Activated naive CD4-positive, alpha-beta T cell (primary cell): ENCODE data around the gene SPEF2.

Experiments used
- DNase-seq, 4 experiments: peaks; one replicate each; lab custom pipeline; 2025; lab: John Stamatoyannopoulos, UW

The SPEF2 gene

DNA sequence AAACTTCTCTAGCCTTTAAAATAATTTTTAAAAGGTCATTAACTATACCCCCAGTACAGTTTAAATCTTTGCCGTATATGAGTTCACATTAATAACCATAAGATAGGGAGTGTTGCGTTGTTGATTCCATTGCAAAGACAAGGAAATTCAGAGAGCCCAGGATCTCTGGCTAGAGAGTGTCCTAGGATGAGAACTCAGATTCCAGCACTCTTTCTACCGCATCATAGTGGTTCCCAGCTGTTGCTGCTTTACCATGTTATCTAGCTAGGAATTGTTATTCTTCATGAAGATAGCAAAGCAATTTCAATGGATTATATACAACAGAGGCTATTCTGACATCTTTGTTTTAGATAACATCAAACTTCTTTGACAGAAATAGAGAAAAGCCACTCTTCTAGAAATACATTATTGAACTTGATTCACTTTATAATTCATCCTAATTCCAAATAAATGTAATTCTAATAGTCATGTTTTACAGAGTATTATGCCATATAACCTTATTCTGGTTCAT is 160.7 kb downstream of the SPEF2 start:
- no peak for DNase-seq

DNA sequence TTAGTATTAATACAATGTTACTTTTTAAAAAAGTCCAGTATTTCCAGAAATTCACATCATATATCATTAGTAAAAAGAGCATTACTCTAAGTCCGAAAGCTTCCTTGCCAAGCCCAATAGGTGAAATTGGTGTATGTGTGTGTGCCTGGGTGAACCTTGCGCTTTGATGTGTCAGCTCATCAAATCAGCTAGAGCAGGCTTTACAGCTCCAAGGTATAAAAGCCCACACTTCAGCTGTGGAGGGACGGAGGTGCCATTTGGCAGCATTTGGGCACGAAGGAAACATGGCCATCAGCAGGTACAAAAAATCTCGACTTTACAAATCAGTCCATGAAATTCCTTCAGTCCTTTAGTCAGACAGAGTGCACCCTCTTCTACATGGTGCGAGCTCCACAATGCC is 162.6 kb downstream of the SPEF2 start:
- DNase-seq: peak in 2 of 4 experiments; percentile 14 to 20

DNA sequence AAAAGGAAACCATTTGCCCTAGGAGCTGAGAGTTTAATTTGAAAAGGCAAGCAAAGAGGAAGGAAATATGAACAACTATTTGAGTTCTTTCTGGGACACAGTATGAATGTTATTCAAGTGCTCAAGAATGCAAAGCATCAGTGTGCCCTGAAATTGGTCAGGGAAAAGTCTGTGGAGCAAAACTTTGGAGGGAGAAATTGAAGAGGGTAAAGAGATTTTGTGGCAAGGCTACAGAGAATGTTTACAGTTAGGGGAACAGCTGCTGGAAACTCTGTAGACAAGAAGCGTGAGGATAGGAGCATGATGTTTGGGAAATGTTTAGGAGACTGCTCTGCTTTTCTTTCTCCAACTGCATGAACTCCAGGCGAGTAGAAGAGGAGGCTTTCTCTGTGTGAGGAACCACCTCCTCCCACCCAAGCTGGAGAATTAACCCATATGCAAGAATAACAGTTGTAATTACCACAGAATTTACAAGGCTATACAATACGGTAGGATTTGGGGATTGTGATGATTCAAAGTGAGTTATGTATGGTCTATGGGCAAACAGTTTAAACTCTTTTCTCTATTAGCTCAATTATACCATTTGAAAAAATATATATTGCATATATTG is 163.6 kb downstream of the SPEF2 start:
- DNase-seq: no peak

DNA sequence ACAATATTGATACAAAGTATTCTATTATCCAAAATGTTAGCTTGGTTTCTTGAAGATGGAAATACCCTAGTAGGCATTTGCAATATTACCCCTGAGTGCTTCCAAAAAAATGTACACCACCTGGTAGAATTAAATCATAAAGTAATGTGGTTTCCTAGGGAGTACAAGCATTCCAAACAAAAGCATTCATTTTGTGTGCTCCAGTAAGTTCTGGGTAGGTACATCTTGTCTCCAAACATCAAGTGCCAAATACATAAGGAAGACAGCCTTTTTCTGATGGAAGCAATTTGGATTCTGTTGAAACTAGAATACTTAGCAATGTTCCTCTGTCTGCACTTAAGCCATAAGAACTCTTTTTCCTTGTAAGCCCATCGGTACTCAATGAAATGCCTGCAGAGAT is 165.9 kb downstream of the SPEF2 start:
- no peak for DNase-seq

DNA sequence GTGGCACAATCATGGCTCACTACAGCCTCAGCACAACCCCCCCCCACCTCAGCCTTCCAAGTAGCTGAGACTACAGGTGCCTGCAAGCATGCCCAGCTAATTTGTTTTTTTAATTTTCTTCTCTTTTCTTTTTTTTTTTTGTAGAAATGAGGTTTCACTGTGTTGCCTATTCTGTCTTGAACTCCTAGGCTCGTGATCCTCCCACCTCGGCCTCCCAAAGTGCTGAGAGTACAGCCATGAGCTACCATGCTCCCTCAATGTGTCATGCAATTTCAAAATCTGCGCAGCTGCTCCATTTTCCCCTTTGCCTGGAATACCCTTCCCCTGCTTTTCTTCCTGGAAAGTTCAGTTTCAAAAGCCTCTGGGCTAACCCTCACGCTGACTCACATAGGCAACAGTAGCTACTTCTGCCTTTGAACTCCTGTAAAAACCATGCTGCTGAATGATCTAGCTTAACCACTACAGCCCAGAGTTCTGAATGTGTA is 168.0 kb downstream of the SPEF2 start:
- no peak for DNase-seq

DNA sequence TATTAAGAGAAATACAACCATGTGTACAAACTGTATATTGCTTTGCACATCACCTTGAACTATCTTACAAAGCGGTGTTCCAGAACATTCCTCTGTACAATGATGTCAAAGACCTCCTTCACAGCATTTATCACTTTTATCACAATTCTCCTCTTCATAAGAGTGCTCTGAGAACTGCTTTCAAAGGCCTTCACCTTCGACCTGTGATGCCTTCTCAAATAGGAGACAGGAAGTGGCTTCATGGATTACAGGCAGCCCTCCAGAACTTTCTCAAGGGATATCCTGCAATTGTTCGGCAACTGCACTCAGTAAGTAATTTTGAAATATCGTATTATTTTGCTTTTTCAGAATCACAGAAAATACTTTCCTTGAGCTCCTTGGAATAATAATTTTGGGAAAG is 171.1 kb downstream of the SPEF2 start:
- DNase-seq: no peak

DNA sequence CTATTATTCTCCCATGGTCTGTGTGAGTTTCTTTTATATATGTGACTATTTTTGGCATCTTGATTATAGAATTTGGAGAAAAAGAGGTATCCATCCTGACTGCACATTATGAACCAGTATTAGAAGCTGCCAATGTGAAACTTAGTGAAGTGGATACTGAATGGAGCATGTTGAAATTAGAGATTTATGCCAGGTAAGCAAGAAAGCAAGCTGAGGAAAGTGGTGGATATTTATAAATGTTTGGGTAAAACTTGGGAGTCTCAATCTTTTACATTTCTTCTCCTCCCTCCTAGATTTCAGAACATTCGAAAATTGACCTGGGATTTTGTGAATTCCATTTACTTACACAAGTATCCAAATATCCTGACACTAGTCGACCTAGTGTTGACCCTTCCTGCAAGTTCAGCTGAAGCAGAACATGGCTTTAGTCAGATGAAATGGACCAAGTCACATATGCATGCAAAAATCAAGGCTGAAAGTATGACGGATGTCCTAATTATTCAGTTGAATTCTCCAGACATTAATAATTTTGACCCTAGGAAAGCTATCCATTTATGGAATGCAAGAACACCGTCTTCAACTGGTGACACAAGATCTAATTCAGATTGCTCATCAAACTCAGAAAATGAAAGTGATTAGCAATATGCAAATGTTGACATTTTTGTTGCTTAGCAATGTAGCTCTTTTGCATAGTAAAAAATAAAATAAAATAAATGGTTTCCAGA is 172.2 kb downstream of the SPEF2 start:
- DNase-seq: no peak

DNA sequence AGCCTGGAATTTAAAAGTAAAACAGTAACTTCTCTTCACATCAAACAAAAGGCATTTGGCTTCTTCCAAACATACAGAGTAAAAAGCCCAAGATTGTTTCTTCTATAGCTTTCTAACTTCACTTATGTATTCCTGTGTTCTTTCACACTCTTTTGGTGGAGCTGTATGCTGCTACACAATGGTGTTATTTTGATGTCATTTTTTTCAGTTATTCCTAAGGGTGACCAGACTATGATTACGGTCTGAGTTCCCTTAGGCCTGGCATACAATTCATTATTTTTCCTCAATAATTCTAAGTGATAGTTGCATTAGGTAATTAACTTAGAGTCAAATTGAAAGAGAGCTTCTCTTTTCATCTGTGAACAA is 172.8 kb downstream of the SPEF2 start:
- no peak for DNase-seq

DNA sequence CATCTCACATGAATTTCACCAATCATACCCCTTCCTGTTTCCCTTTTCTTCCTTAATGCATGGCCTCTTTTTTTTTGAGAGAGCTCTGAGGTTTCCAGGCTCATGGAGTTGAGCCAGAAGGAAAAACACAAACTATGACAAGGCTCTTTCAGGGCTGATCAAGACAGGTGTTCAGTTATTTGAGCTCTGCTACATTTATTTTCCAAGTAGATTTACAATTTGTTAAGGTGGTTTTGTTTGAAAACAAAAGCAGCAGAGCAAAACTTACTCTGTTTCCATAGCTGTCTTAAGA is 176.6 kb downstream of the SPEF2 start:
- no peak for DNase-seq

DNA sequence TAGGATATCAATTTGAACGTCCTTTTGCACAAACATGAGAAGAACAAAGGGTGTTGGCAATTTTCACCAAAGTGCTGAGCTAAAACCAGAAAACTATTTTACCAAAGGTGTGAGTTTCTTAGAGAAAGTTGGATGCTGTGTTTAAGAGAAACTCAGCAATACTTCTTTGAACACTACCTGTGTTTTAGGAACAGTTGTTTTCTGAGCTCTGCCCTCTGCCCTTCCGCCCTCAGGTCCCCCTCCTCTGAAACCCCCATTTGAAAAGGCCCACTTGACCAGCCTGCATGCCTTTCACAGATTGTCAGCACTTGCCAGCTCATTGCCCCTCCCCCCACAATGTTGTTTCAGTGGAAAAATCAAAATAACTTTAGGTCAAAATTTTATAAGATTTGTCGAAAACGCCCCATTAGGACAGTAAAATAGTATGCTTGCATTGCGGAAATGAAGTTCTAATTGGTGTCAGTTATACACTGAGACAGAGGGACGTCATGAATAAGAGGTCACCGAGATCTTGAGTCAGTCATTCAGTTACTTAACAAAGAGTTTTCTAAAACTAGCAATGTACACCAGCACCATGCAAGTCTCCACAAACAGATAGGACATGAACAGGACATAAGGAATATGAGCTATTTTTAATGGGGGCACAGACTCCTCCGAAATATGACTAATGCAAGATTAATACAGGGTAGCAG is 177.2 kb downstream of the SPEF2 start:
- no peak for DNase-seq

DNA sequence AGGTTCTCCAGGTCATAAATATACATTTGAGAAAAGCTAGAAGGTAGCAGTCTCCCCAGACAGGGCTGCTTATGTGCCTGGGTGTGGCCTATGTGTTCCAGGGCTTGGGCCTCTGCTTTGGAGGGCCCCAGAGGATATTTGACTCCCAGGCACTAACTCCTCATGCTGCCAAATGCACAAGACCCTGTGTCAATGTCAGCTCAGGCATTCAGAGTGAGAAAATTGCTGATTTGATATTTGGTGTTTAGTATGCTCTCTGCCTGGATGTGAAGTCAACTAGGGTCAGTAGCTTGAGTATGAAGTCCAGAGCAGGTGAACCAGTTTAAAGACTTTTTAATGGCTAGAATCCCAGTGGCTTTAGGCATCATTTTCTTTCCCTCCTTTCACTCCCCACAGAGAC is 181.5 kb downstream of the SPEF2 start:
- DNase-seq: no peak

DNA sequence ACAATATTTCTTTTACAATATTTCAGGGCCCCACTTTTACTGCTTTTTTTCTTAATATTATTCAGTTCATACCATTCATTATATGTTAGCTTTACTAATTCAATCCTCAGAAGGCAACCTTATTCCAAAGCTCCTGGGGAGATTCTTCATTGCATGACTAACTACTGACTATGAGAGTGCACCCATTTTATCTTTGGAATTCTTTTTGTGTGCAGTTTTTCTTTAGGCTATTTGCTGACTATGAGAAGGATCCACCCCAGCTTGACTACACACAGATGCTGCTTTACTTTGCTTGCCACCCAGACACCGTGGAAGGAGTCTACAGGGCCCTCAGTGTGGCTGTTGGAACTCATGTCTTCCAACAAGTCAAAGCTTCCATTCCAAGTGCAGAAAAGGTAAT is 182.1 kb downstream of the SPEF2 start:
- no peak for DNase-seq

DNA sequence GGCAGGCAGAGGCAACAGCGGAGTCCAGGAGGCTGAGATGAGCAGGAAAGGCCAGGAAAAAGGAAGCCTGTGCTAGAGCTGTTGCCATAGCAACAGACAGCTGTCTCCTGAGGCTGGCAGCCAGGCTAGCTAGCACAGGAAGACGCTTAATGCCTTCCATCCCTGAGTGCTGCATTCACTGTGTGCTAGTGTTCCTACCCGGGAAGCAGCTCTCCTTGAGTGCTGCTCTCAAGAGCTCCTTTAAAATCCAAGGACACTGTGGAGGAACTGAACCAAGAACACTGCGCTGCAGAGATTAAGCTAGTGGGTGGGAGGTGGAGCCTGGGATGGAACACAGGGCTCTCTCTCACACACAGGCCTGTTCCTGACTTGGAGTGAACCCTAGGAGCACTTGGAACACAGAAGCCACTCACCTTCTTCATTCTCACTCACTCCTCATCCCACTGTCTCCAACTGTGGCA is 185.6 kb downstream of the SPEF2 start:
- DNase-seq: no peak

DNA sequence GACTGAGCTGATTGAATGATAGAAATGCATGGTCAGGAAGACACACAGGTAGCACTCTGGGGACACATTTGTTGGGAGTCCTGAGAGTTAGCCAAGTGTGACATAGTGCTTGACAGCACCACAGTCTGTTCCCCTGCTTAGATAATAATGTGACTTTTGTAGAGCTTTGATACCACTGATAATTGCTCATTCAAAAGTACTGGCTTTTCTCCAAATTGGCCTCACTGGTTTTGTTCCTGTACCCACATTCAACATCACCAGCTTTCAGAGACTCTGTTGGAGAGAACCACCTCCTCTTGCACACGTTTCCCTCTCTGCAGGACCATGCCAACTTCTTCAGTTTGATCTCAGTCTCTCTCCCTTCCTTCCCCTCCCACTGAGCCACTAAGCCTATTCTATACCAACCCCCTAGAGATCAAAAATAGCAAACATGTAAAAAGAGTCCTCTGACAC is 186.6 kb downstream of the SPEF2 start:
- no peak for DNase-seq

DNA sequence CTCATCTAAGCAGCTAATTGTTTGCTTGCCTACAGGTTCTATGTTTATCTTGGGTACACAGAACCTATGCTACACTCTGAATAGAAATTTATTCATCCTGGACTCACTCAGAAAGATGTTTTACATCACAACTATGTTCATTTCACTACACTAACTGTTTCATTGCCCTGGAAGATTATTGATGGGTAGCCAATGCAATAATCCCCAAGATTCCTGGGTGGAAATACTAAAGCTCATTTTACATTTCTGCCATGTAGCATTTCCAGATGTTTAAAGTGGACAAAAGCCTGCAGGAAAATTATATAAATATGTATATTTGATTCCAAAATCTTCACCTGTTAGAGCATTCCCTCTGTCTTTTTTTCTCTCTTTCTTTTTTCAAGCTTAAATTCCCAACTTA is 187.2 kb downstream of the SPEF2 start:
- no peak for DNase-seq

DNA sequence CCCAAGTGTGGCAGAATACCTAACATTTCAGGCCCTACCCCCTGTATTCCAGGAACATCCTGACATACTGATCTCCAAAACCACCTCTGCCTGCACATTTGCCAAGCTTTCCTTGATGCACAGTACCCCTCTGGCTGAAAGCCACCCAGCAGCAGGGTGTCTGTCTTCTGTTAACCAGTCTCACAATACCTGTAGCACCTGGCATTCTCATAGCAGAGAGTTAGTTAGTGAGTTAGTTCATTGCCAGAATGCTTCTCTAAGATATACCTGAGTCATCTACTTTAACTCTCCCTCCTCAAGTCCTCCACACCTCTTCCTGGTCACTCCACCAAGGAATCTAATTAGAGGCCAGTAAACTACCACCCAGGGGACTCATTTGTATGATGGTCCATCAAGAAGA is 192.9 kb downstream of the SPEF2 start:
- no peak for DNase-seq

DNA sequence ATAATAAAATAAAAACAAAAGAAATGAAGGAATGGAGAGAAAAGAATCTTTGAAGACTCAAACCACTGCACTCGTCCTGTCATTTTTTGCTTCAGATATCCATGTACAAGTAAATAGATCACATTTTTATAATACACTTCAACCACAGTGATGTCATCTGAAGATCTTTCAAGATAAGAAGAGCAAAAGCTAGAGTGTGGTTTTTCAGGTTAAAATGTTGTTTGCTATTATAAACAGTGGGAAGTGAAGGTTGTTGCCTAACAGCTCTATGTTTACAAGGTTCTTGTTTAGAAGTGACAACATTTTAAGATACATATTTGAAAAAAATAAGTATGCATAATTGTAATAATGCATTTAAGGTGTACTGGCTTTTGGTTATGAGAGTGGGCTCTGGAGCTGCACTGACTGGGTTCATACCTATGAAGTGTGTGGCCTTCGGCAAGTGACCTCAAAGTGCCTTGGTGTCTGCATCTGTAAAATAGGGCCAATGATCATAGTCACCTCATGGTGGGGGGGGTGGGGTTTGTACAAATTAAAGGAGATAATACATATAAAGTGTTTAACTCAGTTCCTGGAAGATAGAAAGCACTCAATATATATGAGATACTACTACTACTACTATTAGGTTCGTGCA is 193.6 kb downstream of the SPEF2 start:
- no peak for DNase-seq

DNA sequence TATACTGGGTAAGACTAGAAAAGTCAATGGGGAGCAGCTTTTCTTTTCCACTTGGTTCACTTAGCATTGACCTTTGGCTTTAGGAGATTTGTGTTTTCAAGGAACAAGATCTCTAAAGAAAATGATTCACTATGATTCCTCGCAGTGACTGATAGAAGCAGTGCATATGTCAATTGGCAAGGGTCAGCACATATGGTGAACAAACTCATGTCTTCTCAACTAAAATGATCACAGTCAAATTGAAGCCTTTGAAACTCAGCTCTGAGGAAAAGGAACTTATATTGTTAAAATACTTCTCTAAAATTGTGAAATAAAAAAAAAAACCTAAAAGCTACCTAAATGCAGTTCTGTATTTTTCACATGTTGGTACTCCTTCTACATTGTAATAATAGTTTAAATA is 195.9 kb downstream of the SPEF2 start:
- no peak for DNase-seq

DNA sequence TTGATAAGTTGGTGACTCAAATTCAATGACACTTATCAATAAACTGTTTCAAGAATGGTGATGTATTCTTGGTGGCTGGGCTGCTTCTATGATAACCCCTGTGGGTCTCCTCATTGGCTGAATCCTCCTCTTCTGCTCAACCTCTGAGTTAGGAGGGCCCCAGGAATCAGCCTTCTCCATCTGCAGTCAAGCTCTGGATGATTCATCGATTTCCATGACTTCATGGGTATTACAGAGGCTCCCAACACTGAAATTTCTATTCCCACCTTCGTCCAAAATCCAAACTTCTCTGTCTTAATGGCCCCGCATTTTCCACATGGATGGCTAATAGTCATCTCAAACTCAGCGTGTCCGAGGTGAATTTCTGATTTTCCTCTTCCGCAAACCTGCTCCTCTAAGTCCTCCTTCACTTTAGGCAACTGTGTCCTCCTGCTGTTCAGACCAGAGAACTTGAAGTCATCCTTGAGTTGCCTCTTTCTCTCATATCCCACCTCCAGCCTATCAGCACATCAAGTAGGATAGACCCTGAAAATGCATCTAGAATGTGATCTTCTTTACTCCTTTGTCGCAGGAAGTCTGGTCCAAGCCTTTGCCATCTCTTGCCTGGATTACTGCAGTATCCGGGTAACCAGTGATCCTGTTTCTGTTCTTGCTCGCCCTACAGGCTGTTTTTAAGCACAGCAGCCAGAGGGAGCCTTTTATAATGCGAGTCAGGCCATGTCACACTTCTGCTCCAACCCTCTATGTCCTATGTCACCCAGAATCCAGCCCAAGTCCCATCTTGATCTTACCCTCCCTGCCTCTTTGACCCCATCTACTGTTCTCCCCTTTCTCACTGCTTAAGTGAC is 197.7 kb downstream of the SPEF2 start:
- no peak for DNase-seq

DNA sequence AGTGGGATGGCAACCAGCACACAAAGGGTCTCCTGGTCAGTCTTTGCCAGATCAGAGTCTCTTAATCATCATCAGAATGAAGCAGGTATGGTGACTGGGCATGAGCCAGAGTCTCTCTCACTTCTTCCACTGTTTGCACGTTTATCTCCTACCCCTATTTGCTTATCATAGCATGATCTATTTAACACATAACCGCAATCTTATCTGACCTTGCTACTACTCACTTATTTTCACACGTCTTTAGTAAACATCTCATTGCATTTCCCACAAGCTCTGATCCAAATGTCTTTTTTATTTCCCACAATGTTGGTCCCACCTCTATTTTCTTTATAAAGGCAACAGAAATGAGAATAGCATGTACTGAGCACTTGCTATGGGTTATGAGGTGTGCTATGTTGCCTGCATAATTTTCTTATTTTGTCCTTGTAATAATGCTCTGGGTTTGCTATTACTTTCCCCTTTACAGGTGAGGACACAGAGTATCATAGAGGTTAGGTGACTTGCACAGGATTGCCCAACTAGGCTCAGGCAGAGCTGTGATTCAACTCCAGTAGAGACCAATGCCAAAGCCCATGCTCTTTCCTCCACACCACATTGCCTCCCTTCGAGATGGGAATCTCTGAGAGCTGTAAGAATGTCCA is 199.3 kb downstream of the SPEF2 start:
- no peak for DNase-seq

DNA sequence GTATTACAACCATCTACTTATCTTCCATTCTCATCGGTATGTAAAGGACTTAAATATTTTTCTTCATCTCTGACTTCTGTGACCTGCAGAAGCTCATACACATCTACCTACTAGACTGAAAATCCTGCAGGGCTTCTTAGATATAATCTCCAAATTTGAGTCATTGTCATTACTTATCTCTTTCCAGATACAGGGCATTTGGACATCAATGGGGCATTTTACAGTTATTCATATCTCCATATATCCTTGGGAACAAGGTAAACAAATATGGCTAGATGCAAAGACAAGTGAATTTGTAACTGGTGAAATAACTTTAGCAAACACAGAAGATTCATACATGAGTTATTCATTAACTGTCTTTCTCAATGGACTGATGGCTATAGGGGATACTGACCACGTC is 201.4 kb downstream of the SPEF2 start:
- no peak for DNase-seq
